GM10266 (cell line): Measurements from ENCODE around the gene GSC.

Experiments used
- DNase-seq: peaks from one replicate; pipeline ENCODE4 v3.0.0; 2012; ENCODE audit errors: extremely low spot score
- CTCF ChIP-seq: IDR thresholded peaks from 2 replicates; pipeline ENCODE4 v1.5.1; 2012; ENCODE audit warnings: mild to moderate bottlenecking, low read depth; ENCODE audit not compliant: control insufficient read depth, insufficient read depth; ENCODE audit errors: missing control alignments

Gene GSC

DNA sequence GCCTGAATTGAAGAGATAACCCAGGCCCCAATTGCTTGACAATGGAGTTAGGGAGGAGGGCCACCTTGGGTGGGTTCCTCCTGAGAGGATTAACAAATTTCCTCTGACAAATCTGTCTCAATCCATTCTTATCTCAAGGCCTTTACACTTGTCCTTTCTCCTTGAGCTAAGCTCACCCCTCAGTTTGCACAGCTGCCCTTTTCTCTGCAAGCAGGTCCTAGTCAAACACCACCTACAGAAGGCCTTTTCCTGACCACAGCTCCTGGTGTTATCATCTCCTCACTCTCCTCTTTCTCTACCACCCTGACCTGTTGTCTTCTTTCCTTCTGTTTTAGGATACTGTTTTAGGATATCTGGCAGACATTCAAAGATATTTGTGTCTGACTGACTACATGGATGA, 26.4 kb upstream of the GSC start:
- DNase-seq: no peak
- no peak for TF ChIP-seq CTCF

DNA sequence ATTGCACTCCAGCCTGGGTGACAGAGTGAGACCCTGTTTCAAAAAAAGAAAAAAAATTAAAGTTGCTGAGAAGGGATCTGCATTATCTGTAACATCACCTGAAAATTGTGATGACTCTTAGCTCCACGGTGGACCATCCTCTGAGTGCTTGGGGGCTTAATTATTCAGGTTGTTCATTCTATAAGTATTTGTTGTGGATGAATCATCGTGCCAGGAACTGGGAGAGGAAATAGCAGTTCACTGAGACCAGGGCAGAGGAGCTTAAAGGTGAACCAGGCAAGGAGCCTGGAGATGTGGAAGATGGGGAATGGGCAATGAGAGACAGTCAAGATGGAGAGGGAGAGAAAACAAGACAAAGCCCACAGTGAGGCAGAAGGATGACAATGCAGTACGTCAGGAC, 25.5 kb upstream of the GSC start:
- no peak for DNase-seq
- no peak for TF ChIP-seq CTCF

GRCh38 chr14:94793901-94794300, 24.0 kb upstream of the GSC start:
- no peak for TF ChIP-seq CTCF
- DNase-seq: no peak

- DNase-seq: no peak
- no peak for TF ChIP-seq CTCF
Measured at GRCh38 chr14:94787655-94788054, 17.7 kb upstream of the GSC start.

DNA sequence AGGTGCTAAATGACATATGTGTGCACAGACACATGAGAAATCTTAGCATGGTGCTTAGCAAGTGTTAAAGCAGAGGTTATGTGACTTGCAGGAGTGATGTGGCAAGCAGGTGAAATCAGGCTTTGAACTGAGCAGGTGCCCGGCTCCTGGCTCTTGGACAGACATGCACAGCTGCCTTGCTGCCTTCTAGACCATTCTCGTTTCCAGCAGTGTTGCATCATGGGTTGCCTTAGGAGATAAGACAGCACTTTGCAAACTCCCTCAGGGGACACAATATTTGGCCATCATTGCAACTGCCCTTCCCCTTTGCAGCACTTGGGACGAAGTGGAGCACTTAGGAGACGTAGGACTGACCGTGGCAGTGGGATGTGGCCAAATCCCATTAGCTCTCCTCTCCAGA, 17.2 kb upstream of the GSC start:
- no peak for TF ChIP-seq CTCF
- no peak for DNase-seq

DNA sequence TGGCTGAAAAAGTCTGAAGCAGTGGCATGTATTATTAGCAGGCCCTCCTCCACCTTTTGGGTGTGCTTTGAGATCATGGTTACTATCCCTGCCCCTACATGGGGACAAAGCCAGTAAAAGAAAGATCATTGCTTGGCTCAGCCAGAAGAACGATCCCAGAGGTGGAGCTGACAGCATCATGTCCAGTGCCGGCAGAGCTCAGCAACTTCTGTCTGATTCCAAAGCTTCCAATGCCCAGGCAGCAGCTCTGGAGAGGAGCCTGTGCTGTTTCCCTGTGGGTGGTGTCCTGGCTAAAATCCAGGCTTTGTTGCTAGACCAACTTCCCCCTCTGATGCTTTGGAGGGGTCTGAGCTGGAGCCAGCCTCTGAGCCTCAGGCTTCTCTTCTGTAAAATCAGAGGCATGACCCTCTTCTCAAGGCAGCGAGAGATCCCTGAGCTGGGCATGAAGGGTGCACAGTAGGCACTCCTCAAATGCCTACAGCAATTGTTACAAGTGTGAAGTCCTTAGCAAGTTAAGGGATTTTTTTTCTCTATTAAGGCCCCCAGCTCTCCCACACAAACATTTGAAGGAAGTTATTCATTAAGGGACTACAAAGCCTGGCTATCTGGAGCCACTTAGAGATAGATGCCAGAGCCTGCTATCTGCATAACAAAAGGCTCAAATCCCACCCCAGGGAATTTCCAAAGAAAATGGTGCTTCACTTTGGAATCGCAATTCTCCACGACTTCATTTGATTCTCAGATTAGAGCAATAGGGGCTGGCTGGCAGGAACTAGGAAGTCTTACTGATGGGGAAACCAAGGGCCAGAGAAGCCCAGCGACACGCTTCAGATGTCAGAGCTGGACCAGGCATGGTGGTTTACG, 10.9 kb upstream of the GSC start:
- no peak for TF ChIP-seq CTCF
- no peak for DNase-seq

- DNase-seq: no peak
- TF ChIP-seq CTCF: no peak
Measured at GRCh38 chr14:94779713-94780112, 9.8 kb upstream of the GSC start.
